OCI-LY7 (cell line): ENCODE results near the gene HIVEP3. TPM values are rescaled to one million over a fixed set of nuclear protein-coding genes. Genes with fewer than 3 reads are reported as not detected.

Source experiments
- BruUV-seq: library from RNA; stranded (reverse); fragments of 400-500 nt; replicated peaks from 2 replicates; lab custom pipeline; 2021; lab: Mats Ljungman, UMichigan
- CTCF ChIA-PET: fragments of 300-600 bp; sonication (Branson Sonifier 250); formaldehyde crosslinking; loops from one replicate; lab custom pipeline; 2022; ENCODE audit warnings: antibody characterized with exemption; ENCODE audit not compliant: unreplicated experiment; lab: Charles Lee
- POLR2A ChIA-PET: fragments of 300-600 bp; sonication (Branson Sonifier 250); formaldehyde crosslinking; loops from one replicate; lab custom pipeline; 2022; ENCODE audit warnings: antibody characterized with exemption; lab: Charles Lee
- DNase-seq: peaks from one replicate; pipeline ENCODE4 v3.0.0-alpha.2; 2015; ENCODE audit warnings: low spot score
- H2AFZ ChIP-seq: fragments of 200-600 bp; sonication (generic), shearing (Covaris generic); 2 replicates; pipeline ENCODE4 v1.6.1; 2014; ENCODE audit warnings: mild to moderate bottlenecking, antibody characterized with exemption, low read length, moderate library complexity
- H3K27ac ChIP-seq: fragments of 200-600 bp; sonication (generic); 2 replicates; pipeline ENCODE4 v1.5.1; 2014; ENCODE audit warnings: mixed run types, low read depth, mild to moderate bottlenecking, moderate library complexity, low read length, inconsistent platforms; ENCODE audit not compliant: poor library complexity, severe bottlenecking
- H3K36me3 ChIP-seq: fragments of 200-600 bp; sonication (generic); 2 replicates; pipeline ENCODE4 v1.6.1; 2014; ENCODE audit warnings: mild to moderate bottlenecking, antibody characterized with exemption, low read length, moderate library complexity, mixed read lengths; ENCODE audit not compliant: insufficient read depth
- H3K4me1 ChIP-seq: fragments of 200-600 bp; sonication (generic); 2 replicates; pipeline ENCODE4 v1.5.1; 2014; ENCODE audit warnings: mild to moderate bottlenecking, low read length; ENCODE audit not compliant: insufficient read depth, poor library complexity, severe bottlenecking
- H3K4me2 ChIP-seq: fragments of 200-600 bp; sonication (generic); 2 replicates; pipeline ENCODE4 v1.6.1; 2014; ENCODE audit warnings: mild to moderate bottlenecking, low read length
- H3K4me3 ChIP-seq: fragments of 200-600 bp; sonication (generic); 2 replicates; pipeline ENCODE4 v1.5.1; 2014; ENCODE audit warnings: mild to moderate bottlenecking, low read depth, low read length; ENCODE audit not compliant: poor library complexity, severe bottlenecking
- H3K79me2 ChIP-seq: fragments of 200-600 bp; sonication (generic); 2 replicates; pipeline ENCODE4 v1.6.1; 2016; ENCODE audit warnings: low read depth, mild to moderate bottlenecking, low read length, moderate library complexity, mixed read lengths; ENCODE audit not compliant: insufficient read depth
- H3K9me2 ChIP-seq: fragments of 200-600 bp; sonication (generic); 2 replicates; pipeline ENCODE4 v1.6.1; 2016; ENCODE audit warnings: mild to moderate bottlenecking, low read length, mixed read lengths; ENCODE audit not compliant: insufficient read depth
- H3K9me3 ChIP-seq: fragments of 200-600 bp; sonication (generic); 2 replicates; pipeline ENCODE4 v1.6.1; 2014; ENCODE audit warnings: mild to moderate bottlenecking, mixed run types, low read length, mixed read lengths
- H4K20me1 ChIP-seq: fragments of 200-600 bp; sonication (generic); 2 replicates; pipeline ENCODE4 v1.6.1; 2014; ENCODE audit warnings: mild to moderate bottlenecking, antibody characterized with exemption, low read length, moderate library complexity, mixed read lengths; ENCODE audit not compliant: insufficient read depth
- CTCF ChIP-seq: fragments of 200-600 bp; sonication (generic); conservative IDR thresholded peaks from 2 replicates; pipeline ENCODE4 v1.5.1; 2014; ENCODE audit warnings: mild to moderate bottlenecking, antibody characterized with exemption, low read length, moderate library complexity, mixed read lengths
- EZH2phosphoT487 ChIP-seq: fragments of 200-600 bp; sonication (generic); IDR thresholded peaks from 2 replicates; pipeline ENCODE4 v1.6.1; 2018; ENCODE audit warnings: low read depth, borderline replicate concordance, mild to moderate bottlenecking, mixed run types, antibody characterized with exemption, low read length, moderate library complexity, mixed read lengths
- intact Hi-C: fragments of 100-400 bp; cut with micrococcal nuclease; formaldehyde crosslinking; loops from one replicate; pipeline ENCODE4 v1.10.0; 2022; ENCODE audit not compliant: unreplicated experiment
- total RNA-seq, 2 experiments: library from RNA; depleted of rRNA in 1 of 2; stranded (reverse); fragments of >200 nt in 1 of 2; shearing (Covaris generic) in 1 of 2; gene quantifications; 2 replicates each; pipeline ENCODE4 v1.2.3, GENCODE V29; 2014 to 2022

HIVEP3 gene
- total RNA-seq, 2 experiments from 2014 or later = 0.53 to 0.60 TPM

GRCh38 chr1:41862384-41863221, 56.1 kb downstream of the HIVEP3 start:
- Histone ChIP-seq H3K27ac (no peak overlapping the region), H2AFZ (no peak overlapping the region), H4K20me1 (no peaks in the 10 kb centered on the region), H3K4me2 (no peak overlapping the region), H3K79me2 (no peaks in the 10 kb centered on the region), H3K9me3 (no peaks in the 10 kb centered on the region), H3K4me3 (no peak overlapping the region), H3K4me1 (no peaks in the 10 kb centered on the region), H3K36me3 (no peaks in the 10 kb centered on the region), H3K9me2 (no peaks in the 10 kb centered on the region)
- CTCF ChIA-PET = no interaction called here
- DNase-seq = no peak
- TF ChIP-seq EZH2phosphoT487 = no peak
- no peak for TF ChIP-seq CTCF
- POLR2A ChIA-PET = no interaction called here
- BruUV-seq = no TSS peak
- intact Hi-C loops = loop anchor here (10.0 kb wide), 2 partner anchors 108 to 348 kb away; no protein-coding TSS in a partner anchor

GRCh38 chr1:41861535-41862383, 57.0 kb downstream of the HIVEP3 start:
- Histone ChIP-seq H3K4me2 (no peak overlapping the region), H4K20me1 (no peaks in the 10 kb centered on the region), H3K36me3 (no peaks in the 10 kb centered on the region), H3K27ac (no peak overlapping the region), H3K4me1 (no peaks in the 10 kb centered on the region), H2AFZ (no peak overlapping the region), H3K4me3 (no peak overlapping the region), H3K79me2 (no peaks in the 10 kb centered on the region), H3K9me2 (no peaks in the 10 kb centered on the region), H3K9me3 (no peaks in the 10 kb centered on the region)
- ChIA-PET CTCF (no interaction called here), POLR2A (no interaction called here)
- intact Hi-C loops = loop anchor here (10.0 kb wide), 2 partner anchors 107 to 347 kb away; no protein-coding TSS in a partner anchor
- no peak for DNase-seq
- no TSS peak for BruUV-seq
- no peak for TF ChIP-seq CTCF
- TF ChIP-seq EZH2phosphoT487 = no peak
